HG02623 (cell line): ENCODE measurements around the gene SMYD5.

Source experiments
- ATAC-seq: cut with Tn5 transposase; IDR thresholded peaks from one replicate; pipeline ENCODE4 v1.9.1; 2021; ENCODE audit warnings: moderate library complexity; ENCODE audit not compliant: unreplicated experiment

Gene SMYD5

GRCh38 chr2:73203055-73203681 lies 10.9 kb upstream of the SMYD5 start:
- ATAC-seq: no peak

- ATAC-seq: no peak
Measured at GRCh38 chr2:73205611-73206010, 8.4 kb upstream of the SMYD5 start.

- ATAC-seq: no peak
Measured at GRCh38 chr2:73208258-73208657, 5.8 kb upstream of the SMYD5 start.

GRCh38 chr2:73210019-73210418 lies 4.0 kb upstream of the SMYD5 start:
- no peak for ATAC-seq

- no peak for ATAC-seq
Measured at GRCh38 chr2:73210696-73211095, 3.3 kb upstream of the SMYD5 start.

- no peak for ATAC-seq
Measured at GRCh38 chr2:73212098-73212447, 2.0 kb upstream of the SMYD5 start.

DNA sequence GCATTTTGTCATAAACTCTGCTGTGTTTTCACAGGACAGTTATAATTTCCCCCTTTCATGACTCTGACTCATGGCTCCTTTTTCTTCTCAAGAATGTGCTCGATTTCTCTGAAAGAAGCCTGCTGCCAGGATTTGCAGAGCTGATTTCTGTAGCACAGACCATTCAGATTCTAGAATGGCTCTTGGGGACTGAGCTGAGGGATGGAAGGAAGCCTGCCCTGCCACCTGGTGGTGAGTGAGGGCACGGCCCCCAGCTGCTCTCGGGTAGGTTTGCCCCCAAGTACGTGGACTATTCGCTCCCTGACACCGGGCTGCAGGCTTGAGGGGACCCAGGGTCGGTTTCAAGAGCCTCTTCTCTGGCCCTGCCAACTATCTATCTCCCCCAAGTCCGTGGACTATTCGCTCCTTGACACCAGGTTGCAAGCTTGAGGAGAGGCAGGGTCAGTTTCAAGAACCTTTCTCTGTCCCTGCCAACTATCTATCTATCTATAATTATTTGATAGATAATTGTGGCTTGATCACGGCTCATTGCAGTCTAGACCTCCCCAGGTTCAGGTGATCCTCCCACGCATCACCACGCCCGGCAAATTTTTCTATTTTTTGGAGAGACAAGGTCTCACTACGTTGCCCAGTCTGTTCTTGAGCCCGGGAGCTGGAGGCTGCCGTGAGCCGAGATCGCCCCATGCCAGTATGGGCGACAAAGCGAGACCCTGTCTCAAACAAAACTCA lies 1.4 kb upstream of the SMYD5 start:
- peak; percentile 65 for ATAC-seq

DNA sequence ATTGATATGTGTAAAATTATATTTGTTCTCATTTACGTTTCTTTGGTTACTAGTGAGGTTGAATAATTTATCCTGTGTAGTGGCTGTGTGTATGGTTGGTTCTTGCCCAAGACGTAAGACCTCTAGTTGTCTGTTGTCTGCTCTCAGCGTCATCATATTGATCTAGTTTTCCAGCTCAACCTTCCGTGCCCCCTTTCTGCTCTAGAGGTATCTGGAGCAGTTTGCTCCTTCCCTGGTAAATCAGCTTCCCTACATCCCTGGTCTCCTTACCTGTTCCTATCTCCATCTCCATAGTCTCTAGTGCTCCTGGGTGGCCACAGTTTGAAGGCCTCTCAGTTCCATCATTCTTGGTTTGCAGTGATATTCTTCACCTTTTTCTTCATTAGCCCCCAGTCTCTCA lies 1.2 kb downstream of the SMYD5 start:
- no peak for ATAC-seq

GRCh38 chr2:73217160-73217559 lies 3.1 kb downstream of the SMYD5 start:
- no peak for ATAC-seq

GRCh38 chr2:73217826-73218225 lies 3.8 kb downstream of the SMYD5 start:
- ATAC-seq: no peak

GRCh38 chr2:73218298-73218697 lies 4.3 kb downstream of the SMYD5 start:
- ATAC-seq: no peak

GRCh38 chr2:73223821-73224220 lies 9.8 kb downstream of the SMYD5 start:
- ATAC-seq: no peak

DNA sequence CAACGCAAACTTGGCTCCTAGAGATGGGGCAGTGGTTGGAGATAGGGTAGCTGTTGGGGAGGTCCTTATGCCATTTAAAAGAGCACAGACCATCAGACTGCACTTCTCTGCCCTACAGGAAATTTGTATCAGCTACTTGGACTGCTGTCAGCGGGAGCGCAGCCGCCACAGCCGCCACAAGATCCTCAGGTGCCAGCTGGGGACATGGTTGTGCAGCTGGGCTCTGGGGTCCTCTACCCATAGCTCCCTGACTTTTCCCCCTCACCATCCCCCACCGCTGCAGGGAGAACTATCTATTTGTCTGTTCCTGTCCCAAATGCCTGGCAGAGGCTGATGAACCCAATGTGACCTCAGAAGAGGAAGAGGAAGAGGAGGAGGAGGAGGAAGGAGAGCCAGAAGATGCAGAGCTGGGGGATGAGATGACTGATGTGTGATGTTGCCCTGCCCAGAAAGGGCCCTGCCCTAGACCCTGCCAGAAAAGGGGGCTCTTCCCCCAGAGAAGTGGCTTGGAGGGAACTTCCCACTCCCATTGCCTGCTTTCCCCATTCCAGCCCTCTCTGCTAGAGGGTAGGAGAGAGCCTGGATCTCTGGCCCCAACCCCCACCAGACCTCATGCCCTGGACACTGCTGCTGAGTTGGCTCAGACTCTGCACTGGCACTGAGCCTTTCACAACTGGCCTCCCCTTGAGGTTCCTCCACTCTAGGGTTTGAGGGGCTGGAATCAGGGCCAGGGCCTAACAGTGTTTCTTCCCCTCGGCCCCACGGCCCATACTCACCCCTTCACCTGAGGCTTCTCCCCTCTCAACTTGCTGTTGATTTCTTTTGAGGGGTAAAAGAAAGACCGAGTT lies 11.7 kb downstream of the SMYD5 start:
- ATAC-seq: no peak

DNA sequence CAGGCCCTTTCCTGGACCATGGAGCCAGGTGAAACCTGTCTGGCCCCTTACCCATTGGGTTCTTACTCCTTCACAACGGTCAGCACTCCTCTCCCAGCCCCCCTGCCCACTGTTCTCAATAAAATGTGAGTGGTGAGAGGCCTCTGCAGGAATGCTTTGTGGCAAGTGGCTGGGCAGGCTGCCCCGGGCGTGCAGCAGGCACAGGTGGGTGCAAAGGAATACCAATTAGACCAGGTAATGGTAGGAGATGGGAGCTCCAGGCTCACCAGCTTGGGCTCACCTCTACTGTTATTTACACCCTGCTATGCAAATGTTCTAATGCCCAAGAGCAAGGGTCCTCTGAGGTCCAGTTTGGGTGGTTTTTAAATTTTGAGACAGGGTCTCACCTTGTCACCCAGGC lies 13.0 kb downstream of the SMYD5 start:
- no peak for ATAC-seq

DNA sequence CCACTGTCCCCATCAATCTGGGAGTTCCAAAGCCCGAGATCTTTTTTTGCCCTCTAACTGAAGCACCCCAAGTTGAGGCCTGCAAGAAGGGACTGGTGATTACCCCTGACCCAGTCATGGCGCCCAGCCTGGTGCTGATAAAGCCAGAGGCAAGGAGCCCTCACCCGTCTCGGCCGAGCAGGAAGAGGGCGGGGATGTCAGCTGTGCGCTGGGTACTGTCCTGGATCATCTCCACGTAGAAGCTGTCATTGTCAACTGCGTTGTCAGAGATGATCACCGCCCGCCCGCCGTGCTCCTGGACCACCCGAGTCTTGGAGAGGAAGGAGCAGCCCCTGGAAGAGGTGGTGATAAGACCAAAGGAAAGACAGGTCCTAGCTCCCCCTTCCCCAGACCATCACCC lies 14.6 kb downstream of the SMYD5 start:
- ATAC-seq: no peak

DNA sequence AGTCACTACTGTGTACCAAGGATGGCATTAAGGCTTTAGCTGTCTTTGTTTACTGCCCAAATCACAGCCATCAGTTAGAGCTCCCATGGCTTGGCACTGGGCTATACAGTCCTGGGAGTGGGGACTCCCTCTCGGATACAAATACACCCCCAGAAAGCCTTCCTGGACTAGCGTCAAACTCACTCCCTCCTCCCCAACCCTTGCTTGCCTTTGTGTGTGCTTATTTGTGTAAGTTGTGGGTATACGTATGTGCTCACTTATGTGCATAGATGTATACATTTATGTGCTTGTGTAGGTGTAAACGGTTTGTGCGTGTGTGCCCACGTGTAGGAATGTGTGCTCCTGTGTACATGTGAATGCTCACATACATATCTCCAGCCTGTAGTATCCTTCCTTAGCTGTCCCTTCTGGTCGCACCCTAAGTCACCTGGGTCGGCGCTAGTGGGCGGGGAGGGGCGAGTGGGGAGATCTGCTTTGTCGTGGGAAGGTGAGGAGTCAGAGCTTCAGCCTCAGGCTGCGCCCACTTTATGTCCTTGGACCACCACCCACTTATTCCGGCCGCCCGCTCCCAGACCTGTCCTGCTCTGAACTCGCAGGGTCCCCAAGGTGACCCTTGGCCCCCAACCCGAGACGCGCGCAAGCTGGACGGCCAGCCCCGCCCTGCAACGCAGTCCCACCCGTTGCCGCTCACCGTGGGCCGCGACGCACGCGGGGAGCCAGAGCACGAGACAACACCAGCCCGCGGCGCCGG lies 18.5 kb downstream of the SMYD5 start:
- ATAC-seq: no peak

DNA sequence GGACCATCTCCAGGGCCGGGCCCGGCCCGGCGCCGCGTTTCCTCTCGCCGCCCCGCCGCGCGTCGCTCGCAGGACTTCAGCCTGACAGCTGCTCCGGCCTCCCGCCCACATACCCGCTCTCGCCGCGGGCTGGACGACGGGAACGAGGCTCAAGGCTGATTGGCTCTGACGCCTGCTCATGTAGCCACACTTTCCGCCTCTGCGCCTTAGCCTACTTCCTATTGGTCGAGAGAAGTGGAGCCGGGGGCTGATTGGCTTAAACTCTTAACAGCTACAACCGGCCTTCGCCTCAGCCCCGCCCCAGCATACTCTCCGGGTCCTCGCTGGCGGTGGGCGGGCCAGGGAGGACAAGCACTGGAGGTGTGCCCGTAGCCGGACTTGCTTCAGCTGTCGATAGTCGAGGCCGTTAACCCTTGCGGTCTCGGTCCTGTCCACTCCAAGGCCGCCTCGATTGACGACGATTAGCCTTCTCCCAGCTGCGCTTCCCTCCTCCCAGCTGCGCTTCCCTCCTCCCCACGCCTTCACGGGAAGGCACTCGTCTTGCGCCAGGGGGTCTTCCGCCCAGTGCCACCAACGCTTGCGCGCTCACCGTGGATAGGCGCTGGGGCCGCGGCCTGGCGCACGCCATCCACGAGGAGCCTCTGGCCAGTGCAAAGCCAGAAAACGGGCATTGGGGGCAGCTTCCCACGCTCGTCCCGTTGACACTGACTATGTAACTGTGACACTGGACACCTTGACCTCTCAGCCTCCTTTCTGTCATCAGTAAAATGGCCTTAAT lies 19.3 kb downstream of the SMYD5 start, which contains the start of gene PRADC1:
Gene PRADC1, minus strand, starts transcription at position 86 of the 778 bp plus-strand sequence. Its CDS starts 79 bp downstream, at position 7.
- peak; percentile 92 for ATAC-seq

- peak; percentile 56 for ATAC-seq
Measured at GRCh38 chr2:73233932-73234832, 20.1 kb downstream of the SMYD5 start, which contains the start of gene CCT7. Gene CCT7 (plus strand): TSS chr2:73234308. CDS start chr2:73234379, 71 bp downstream.
